GM21367 (cell line): ENCODE results near the gene EBPL.
"Not testable (repeated sequence)": the region's sequence is repeated elsewhere in the genome, so short reads cannot be mapped to it uniquely, and the experiment has no call there.

Experiments
- ATAC-seq: cut with Tn5 transposase; IDR thresholded peaks from one replicate; pipeline ENCODE4 v1.9.1; 2021; ENCODE audit not compliant: unreplicated experiment

EBPL gene

GRCh38 chr13:49690995-49691784 lies at the start of gene EBPL:
EBPL (minus strand) TSS chr13:49691486; CDS start chr13:49691424, 62 bp downstream.
- ATAC-seq = peak; percentile 93

- no peak for ATAC-seq
These were observed 49.6 kb upstream of the EBPL start for GRCh38 chr13:49740870-49741269.

GRCh38 chr13:49739498-49740187 lies 48.4 kb upstream of the EBPL start:
- no peak for ATAC-seq

GRCh38 chr13:49733181-49733951 lies 42.1 kb upstream of the EBPL start:
- no peak for ATAC-seq

GRCh38 chr13:49731766-49732165 lies 40.5 kb upstream of the EBPL start:
- no peak for ATAC-seq

- ATAC-seq = no peak
These were observed 25.3 kb upstream of the EBPL start for GRCh38 chr13:49716615-49717014.

GRCh38 chr13:49714757-49715156 lies 23.5 kb upstream of the EBPL start:
- ATAC-seq = no peak

GRCh38 chr13:49711218-49711863 lies 20.1 kb upstream of the EBPL start:
- ATAC-seq = no peak

GRCh38 chr13:49704264-49704663 lies 13.0 kb upstream of the EBPL start:
- not testable (repeated sequence) for ATAC-seq

- no peak for ATAC-seq
These were observed 10.2 kb upstream of the EBPL start for GRCh38 chr13:49701491-49701890.

- no peak for ATAC-seq
These were observed 6.2 kb upstream of the EBPL start for GRCh38 chr13:49697468-49697867.

GRCh38 chr13:49694446-49694845 lies 3.2 kb upstream of the EBPL start:
- ATAC-seq = no peak

GRCh38 chr13:49693877-49694276 lies 2.6 kb upstream of the EBPL start:
- no peak for ATAC-seq

GRCh38 chr13:49693191-49693733 lies 2.0 kb upstream of the EBPL start:
- no peak for ATAC-seq

- ATAC-seq = peak; percentile 19
These were observed 922 bp downstream of the EBPL start for GRCh38 chr13:49690133-49690994.

GRCh38 chr13:49683489-49683888 lies 7.8 kb downstream of the EBPL start:
- ATAC-seq = peak; percentile 42

GRCh38 chr13:49681842-49682435 lies 9.3 kb downstream of the EBPL start:
- no peak for ATAC-seq

- ATAC-seq = no peak
These were observed 12.0 kb downstream of the EBPL start for GRCh38 chr13:49679246-49679645.

GRCh38 chr13:49678191-49678914 lies 12.9 kb downstream of the EBPL start:
- no peak for ATAC-seq
